Adrenal gland (tissue), 12 donors: ENCODE results near the gene NEBL. TPM values are rescaled to one million over a fixed set of nuclear protein-coding genes. Genes with fewer than 3 reads are reported as not detected.

Experiments used
- DNase-seq, 7 donors: peaks; one replicate each; pipeline ENCODE4 v3.0.0-alpha.2; 2019 to 2020
- H3K27ac ChIP-seq, 5 donors: fragments of 200-600 bp; sonication (generic) in 4 of 5; 1 replicate in 3 of 5; 2 replicates in 2 of 5; pipeline versions ENCODE4 v1.5.1 to v1.8.0; 2016 to 2020; ENCODE audit warnings: mild to moderate bottlenecking in 1 of 5
- H3K27me3 ChIP-seq: fragments of 200-600 bp; 2 replicates; pipeline ENCODE4 v1.8.0; 2021
- H3K36me3 ChIP-seq, 2 donors: fragments of 200-600 bp; replicated peaks in 1 of 2; 1 replicate in 1 of 2; 2 replicates in 1 of 2; pipeline versions ENCODE4 v1.5.1 to v1.8.0; 2018 to 2022
- H3K4me1 ChIP-seq, 2 donors: fragments of 200-600 bp; replicated peaks in 1 of 2; 1 replicate in 1 of 2; 2 replicates in 1 of 2; pipeline versions ENCODE4 v1.5.1 to v1.8.0; 2018 to 2021
- H3K4me3 ChIP-seq, 4 donors: fragments of 200-600 bp; sonication (generic) in 3 of 4; one replicate each; pipeline ENCODE4 v1.5.1; 2016 to 2018
- H3K9me3 ChIP-seq, 3 donors: fragments of 200-600 bp; sonication (generic) in 1 of 3; replicated peaks in 1 of 3; 1 replicate in 2 of 3; 2 replicates in 1 of 3; pipeline versions ENCODE4 v1.5.1 to v1.8.0; 2016 to 2021
- POLR2A ChIP-seq, 2 donors: fragments of 450-650 bp; IDR thresholded peaks; one replicate each; pipeline ENCODE4 v1.6.1; 2017; ENCODE audit warnings: antibody characterized with exemption in 2 of 2, mild to moderate bottlenecking in 2 of 2, moderate library complexity in 1 of 2
- WGBS, 4 donors: extraction: QIAGEN DNeasy Blood & Tissue Kit in 2 of 4; methylation state at CpG; one replicate each; pipeline versions ENCODE4 v1.1.5 to v1.1.7; 2013 to 2017; 5-methylcytosine and 5-hydroxymethylcytosine counted together
- intact Hi-C, 2 donors: fragments of 100-400 bp; cut with DNase I; formaldehyde crosslinking; loops; one replicate each; pipeline versions ENCODE4 v1.14.1 to v1.15.0; 2022 to 2023
- polyA plus RNA-seq, 3 donors: library from polyadenylated mRNA; stranded (reverse); fragments of 200-250 nt in 2 of 3; fragments of 350-450 nt in 1 of 3; fragmentation: Illumina TruSeq in 1 of 3; extraction: RNeasy Lipid Tissue Mini Kit (QIAGEN cat#74804) in 1 of 3; gene quantifications; one replicate each; pipeline ENCODE4 v1.2.3, GENCODE V29; 2013 to 2014
- total RNA-seq, 9 donors: library from RNA; depleted of rRNA in 4 of 9; stranded (reverse); fragments of >200 nt in 4 of 9; fragments of 120-200 nt in 1 of 9; fragmentation: NEBNext Ultra II Directional in 1 of 9; extraction: Animal tissue kit (Norgen Biotek cat#: 25700) in 1 of 9; gene quantifications; one replicate each; pipeline versions ENCODE4 v1.1.0 to v1.2.4, GENCODE V29; 2013 to 2023
- TF ChIP-seq, protein P1 (sequence below), 6 experiments: fragments of 450-650 bp in 4 of 6; fragments of 200-600 bp in 2 of 6; sonication (generic) in 1 of 6; IDR thresholded peaks; 1 replicate in 5 of 6; 2 replicates in 1 of 6; pipeline versions ENCODE4 v1.5.1 to v1.8.0; 2016 to 2021; ENCODE audit warnings: antibody characterized with exemption in 6 of 6, mild to moderate bottlenecking in 2 of 6, moderate library complexity in 1 of 6
- donor health status: healthy with polysubstance abuse.
- donor health status: Bipolar disorder and iron deficiency.
- donor health status: DM: yes; HTN: yes; CAD: no.
- donor health status: DM: no; HTN: no; CAD: no.
- donor health status: DM: no; HTN: no; CAD: no.
- donor health status: DM: yes; HTN: yes; CAD: no.

The NEBL gene
- total and polyA plus RNA-seq, 12 donors, result 3.4 to 26.4 (median 7.2) TPM

DNA sequence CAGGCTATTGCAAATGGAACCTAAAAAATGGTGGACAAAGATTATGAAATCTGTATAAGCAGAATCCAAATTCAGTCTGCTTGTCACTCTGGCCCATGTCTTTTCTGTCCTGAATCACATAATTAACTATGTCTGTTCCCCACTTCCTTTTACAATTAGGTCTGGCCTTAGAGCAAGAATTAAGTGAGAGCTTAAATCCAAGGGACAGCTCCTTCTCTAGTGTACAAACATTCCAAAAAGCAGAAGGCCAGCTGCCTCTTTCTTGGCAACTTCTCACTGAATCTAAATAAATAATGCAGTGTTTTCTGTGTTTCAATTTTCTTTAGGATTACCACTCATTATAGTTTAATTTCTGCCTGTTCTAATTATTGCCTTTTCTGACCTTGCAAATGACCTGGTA, 39.3 kb upstream of the NEBL start:
- H3K4me3 ChIP-seq, result no peak overlapping the region
- H3K27ac ChIP-seq, result no peak overlapping the region
- H3K36me3 ChIP-seq, result no peaks in the 10 kb centered on the region
- no peak for TF ChIP-seq POLR2A (IDR thresholded peaks at IDR 0.05)
- TF ChIP-seq, protein P1, sequence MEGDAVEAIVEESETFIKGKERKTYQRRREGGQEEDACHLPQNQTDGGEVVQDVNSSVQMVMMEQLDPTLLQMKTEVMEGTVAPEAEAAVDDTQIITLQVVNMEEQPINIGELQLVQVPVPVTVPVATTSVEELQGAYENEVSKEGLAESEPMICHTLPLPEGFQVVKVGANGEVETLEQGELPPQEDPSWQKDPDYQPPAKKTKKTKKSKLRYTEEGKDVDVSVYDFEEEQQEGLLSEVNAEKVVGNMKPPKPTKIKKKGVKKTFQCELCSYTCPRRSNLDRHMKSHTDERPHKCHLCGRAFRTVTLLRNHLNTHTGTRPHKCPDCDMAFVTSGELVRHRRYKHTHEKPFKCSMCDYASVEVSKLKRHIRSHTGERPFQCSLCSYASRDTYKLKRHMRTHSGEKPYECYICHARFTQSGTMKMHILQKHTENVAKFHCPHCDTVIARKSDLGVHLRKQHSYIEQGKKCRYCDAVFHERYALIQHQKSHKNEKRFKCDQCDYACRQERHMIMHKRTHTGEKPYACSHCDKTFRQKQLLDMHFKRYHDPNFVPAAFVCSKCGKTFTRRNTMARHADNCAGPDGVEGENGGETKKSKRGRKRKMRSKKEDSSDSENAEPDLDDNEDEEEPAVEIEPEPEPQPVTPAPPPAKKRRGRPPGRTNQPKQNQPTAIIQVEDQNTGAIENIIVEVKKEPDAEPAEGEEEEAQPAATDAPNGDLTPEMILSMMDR (IDR thresholded peaks at IDR 0.05), result no peak
- H3K4me1 ChIP-seq, result no peaks in the 10 kb centered on the region
- no peaks in the 10 kb centered on the region for H3K9me3 ChIP-seq
- no peaks in the 10 kb centered on the region for H3K27me3 ChIP-seq
- DNase-seq, result no peak
- intact Hi-C loops, result no loop called here

DNA sequence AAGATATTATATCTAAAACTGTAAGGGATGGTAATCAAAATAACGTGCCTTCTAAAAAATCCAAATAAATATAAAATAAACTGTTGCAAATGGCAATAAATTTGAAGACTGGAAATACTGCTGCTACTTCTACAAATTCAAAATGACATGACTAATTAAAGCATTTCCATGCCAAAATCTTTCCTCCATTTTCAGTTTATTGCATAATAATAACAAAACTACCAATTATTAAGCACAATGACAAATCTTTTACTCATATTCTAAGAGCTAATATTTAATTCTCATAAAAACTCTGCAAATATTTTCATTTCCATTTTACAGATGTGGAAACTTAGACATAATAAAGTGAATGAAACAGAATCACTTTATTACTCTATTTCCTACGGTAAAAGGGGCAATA, 38.8 kb upstream of the NEBL start:
- TF ChIP-seq, protein P1 (IDR thresholded peaks at IDR 0.05), result no peak
- TF ChIP-seq POLR2A (IDR thresholded peaks at IDR 0.05), result no peak
- Histone ChIP-seq H3K27ac (no peak overlapping the region), H3K36me3 (no peaks in the 10 kb centered on the region), H3K27me3 (no peaks in the 10 kb centered on the region), H3K9me3 (no peaks in the 10 kb centered on the region), H3K4me1 (no peaks in the 10 kb centered on the region), H3K4me3 (no peak overlapping the region)
- intact Hi-C loops, result no loop called here
- DNase-seq, result no peak
- 47 to 76% (median 58%) methylated on average over 2 of the region's 2 CpGs for WGBS, 4 donors

DNA sequence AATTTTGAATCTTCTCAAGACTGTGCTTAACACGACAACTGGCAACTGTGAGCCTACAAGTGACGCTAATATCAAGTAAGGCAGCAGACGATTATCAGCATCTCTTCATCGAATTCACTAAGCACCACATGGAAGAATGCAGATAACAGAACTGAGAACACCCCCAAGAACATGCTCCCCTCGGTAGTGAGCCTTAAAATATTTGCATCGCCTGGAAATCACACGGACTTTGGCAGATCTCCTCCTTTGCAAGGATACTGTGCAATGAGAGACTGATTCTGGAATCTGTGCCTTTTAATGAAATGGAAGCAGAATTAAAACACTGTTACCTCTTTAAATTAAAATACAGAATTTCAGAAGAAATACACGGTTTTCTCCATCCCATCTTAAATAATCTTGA, 38.2 kb upstream of the NEBL start:
- H3K4me1 ChIP-seq, result no peaks in the 10 kb centered on the region
- no peak overlapping the region for H3K27ac ChIP-seq
- TF ChIP-seq, protein P1 (IDR thresholded peaks at IDR 0.05), result no peak
- no peak for TF ChIP-seq POLR2A (IDR thresholded peaks at IDR 0.05)
- intact Hi-C loops, result no loop called here
- H3K4me3 ChIP-seq, result no peak overlapping the region
- 86 to 90% (median 88%) methylated on average over 8 of the region's 8 CpGs for WGBS, 4 donors
- no peaks in the 10 kb centered on the region for H3K27me3 ChIP-seq
- no peak for DNase-seq
- H3K9me3 ChIP-seq, result no peaks in the 10 kb centered on the region
- no peaks in the 10 kb centered on the region for H3K36me3 ChIP-seq

DNA sequence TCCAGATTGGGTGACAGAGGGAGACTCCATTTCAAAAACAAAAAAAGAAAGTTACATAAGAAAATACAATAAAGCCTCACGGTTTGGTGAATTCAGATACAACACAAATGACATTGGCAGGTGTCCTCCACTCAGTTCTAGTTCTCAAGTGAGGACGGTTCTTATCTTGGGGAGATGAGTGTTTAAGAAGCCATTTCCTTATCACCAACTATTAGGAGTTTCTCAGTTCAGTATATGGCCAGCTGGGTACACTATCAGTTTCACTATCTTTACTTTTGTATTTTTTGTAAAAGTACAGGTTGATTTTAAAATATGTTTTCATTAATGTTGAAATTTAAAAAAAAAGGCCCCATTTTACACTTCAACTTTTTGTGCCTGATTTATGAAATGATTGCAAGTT, 36.6 kb upstream of the NEBL start:
- H3K9me3 ChIP-seq, result no peaks in the 10 kb centered on the region
- no peaks in the 10 kb centered on the region for H3K36me3 ChIP-seq
- DNase-seq, result no peak
- H3K4me3 ChIP-seq, result no peak overlapping the region
- H3K4me1 ChIP-seq, result no peaks in the 10 kb centered on the region
- 67 to 79% (median 76%) methylated on average over 2 of the region's 2 CpGs for WGBS, 4 donors
- H3K27me3 ChIP-seq, result no peaks in the 10 kb centered on the region
- intact Hi-C loops, result no loop called here
- TF ChIP-seq, protein P1 (IDR thresholded peaks at IDR 0.05), result no peak
- no peak for TF ChIP-seq POLR2A (IDR thresholded peaks at IDR 0.05)
- H3K27ac ChIP-seq, result no peak overlapping the region
